Lower leg skin (tissue), 3 donors: Measurements from ENCODE around the gene SKAP1.

ENCODE experiments used
- CTCF ChIP-seq, 3 donors: fragments of 450-650 bp; IDR thresholded peaks; one replicate each; pipeline ENCODE4 v1.5.1; 2016; ENCODE audit warnings: antibody characterized with exemption in 3 of 3, mild to moderate bottlenecking in 3 of 3, moderate library complexity in 2 of 3
- POLR2A ChIP-seq, 2 donors: fragments of 450-650 bp; IDR thresholded peaks; one replicate each; pipeline ENCODE4 v1.6.1; 2016 to 2017; ENCODE audit warnings: antibody characterized with exemption in 2 of 2, mild to moderate bottlenecking in 1 of 2, moderate library complexity in 1 of 2

GRCh38 chr17:48149787-48150463 lies 280.1 kb downstream of the SKAP1 start:
- no peak for TF ChIP-seq CTCF (IDR thresholded peaks at IDR 0.05)
- TF ChIP-seq POLR2A (IDR thresholded peaks at IDR 0.05): no peak
